Testis (tissue), 2 donors: Measurements from ENCODE around the gene AKNA.

Experiments
- POLR2A ChIP-seq: fragments of 450-650 bp; IDR thresholded peaks from one replicate; pipeline ENCODE4 v1.6.1; 2017; ENCODE audit warnings: antibody characterized with exemption, mild to moderate bottlenecking, moderate library complexity
- TF ChIP-seq, protein P1 (sequence below), 3 experiments: fragments of 450-650 bp in 2 of 3; fragments of 200-600 bp in 1 of 3; sonication (generic) in 1 of 3; IDR thresholded peaks; one replicate each; pipeline ENCODE4 v1.5.1; 2016 to 2019; ENCODE audit warnings: antibody characterized with exemption in 3 of 3, mild to moderate bottlenecking in 2 of 3, moderate library complexity in 1 of 3

DNA sequence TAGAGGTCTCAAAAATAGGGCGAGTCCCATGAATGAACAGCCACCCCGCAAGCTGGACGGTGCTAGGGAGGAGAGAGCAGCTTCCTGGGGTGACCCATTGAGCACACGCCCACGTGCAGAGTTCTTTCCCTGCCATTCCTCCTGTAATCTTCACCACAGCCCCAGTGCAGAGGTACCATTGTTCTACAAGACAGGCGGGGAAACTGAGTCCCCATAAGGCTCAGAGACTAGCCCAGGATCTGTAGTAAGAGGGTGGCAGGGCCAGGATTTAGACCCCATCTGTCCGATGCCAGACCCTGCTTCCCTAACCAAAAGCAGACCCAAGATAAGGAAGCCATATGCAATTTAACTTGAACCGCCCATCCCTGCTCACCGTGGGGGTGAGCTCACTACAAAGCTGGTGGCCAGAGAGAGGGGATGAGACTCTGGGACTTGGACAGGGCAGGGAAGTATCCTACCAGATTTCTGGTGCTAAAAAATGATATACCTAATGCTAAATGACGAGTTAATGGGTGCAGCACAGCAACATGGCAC lies 101.6 kb downstream of the AKNA start:
- TF ChIP-seq, protein P1, sequence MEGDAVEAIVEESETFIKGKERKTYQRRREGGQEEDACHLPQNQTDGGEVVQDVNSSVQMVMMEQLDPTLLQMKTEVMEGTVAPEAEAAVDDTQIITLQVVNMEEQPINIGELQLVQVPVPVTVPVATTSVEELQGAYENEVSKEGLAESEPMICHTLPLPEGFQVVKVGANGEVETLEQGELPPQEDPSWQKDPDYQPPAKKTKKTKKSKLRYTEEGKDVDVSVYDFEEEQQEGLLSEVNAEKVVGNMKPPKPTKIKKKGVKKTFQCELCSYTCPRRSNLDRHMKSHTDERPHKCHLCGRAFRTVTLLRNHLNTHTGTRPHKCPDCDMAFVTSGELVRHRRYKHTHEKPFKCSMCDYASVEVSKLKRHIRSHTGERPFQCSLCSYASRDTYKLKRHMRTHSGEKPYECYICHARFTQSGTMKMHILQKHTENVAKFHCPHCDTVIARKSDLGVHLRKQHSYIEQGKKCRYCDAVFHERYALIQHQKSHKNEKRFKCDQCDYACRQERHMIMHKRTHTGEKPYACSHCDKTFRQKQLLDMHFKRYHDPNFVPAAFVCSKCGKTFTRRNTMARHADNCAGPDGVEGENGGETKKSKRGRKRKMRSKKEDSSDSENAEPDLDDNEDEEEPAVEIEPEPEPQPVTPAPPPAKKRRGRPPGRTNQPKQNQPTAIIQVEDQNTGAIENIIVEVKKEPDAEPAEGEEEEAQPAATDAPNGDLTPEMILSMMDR (IDR thresholded peaks at IDR 0.05): no peak
- no peak for TF ChIP-seq POLR2A
